HepG2 (cell line): ENCODE measurements around the gene CNP. TPM values are rescaled to one million over a fixed set of nuclear protein-coding genes. Genes with fewer than 3 reads are reported as not detected.

ENCODE experiments used
- AGO1 ChIP-seq: fragments of 200-400 bp; formaldehyde crosslinking; IDR thresholded peaks from 2 replicates; pipeline ENCODE4 v1.6.1; 2017; ENCODE audit warnings: mild to moderate bottlenecking, low read depth, low read length, moderate library complexity; ENCODE audit not compliant: poor library complexity, severe bottlenecking
- ARHGAP35 ChIP-seq: sonication (generic); formaldehyde crosslinking; IDR thresholded peaks from 2 replicates; pipeline ENCODE4 v1.9.0; 2022; ENCODE audit warnings: mild to moderate bottlenecking, inconsistent platforms, moderate library complexity, missing genetic modification reagents, borderline replicate concordance
- DDIT3 ChIP-seq: sonication (generic); formaldehyde crosslinking; IDR thresholded peaks from 2 replicates; pipeline ENCODE4 v1.4.0; 2020; ENCODE audit warnings: mild to moderate bottlenecking, missing genetic modification reagents
- HIVEP1 ChIP-seq: sonication (generic); formaldehyde crosslinking; IDR thresholded peaks from 2 replicates; pipeline ENCODE4 v1.4.0; 2020; ENCODE audit warnings: mild to moderate bottlenecking, missing genetic modification reagents
- SOX13 ChIP-seq, 3 experiments: fragments of 450-650 bp in 1 of 3; sonication (generic) in 1 of 3; formaldehyde crosslinking in 1 of 3; IDR thresholded peaks in 2 of 3; conservative IDR thresholded peaks in 1 of 3; 2 replicates each; pipeline versions ENCODE4 v1.5.0 to v1.6.1; 2016 to 2020; ENCODE audit warnings: antibody characterized with exemption in 1 of 3, mild to moderate bottlenecking in 1 of 3, missing compliant biosample characterization in 1 of 3, missing genetic modification reagents in 1 of 3, moderate library complexity in 1 of 3
- SPEN ChIP-seq: sonication (generic); formaldehyde crosslinking; IDR thresholded peaks from 2 replicates; pipeline ENCODE4 v1.5.1; 2020; ENCODE audit warnings: low read depth, mild to moderate bottlenecking, missing genetic modification reagents
- SRSF1 ChIP-seq: fragments of 200-400 bp; formaldehyde crosslinking; optimal IDR thresholded peaks from 2 replicates; pipeline ENCODE3; 2017; ENCODE audit warnings: mild to moderate bottlenecking, low read depth, low read length, moderate library complexity
- TOE1 ChIP-seq: sonication (generic); formaldehyde crosslinking; IDR thresholded peaks from 2 replicates; pipeline ENCODE4 v1.4.0; 2020; ENCODE audit warnings: mild to moderate bottlenecking, missing genetic modification reagents
- ZBTB26 ChIP-seq: IDR thresholded peaks from 2 replicates; pipeline ENCODE4 v1.6.1; 2016; ENCODE audit warnings: missing compliant biosample characterization, missing genetic modification reagents, borderline replicate concordance
- ZNF331 ChIP-seq: sonication (generic); formaldehyde crosslinking; IDR thresholded peaks from 2 replicates; pipeline ENCODE4 v1.4.0; 2020; ENCODE audit warnings: missing genetic modification reagents
- ZNF34 ChIP-seq: sonication (generic); formaldehyde crosslinking; IDR thresholded peaks from 2 replicates; pipeline ENCODE4 v1.4.0; 2020; ENCODE audit warnings: mild to moderate bottlenecking, missing genetic modification reagents, borderline replicate concordance
- ZNF501 ChIP-seq: sonication (generic); formaldehyde crosslinking; IDR thresholded peaks from 2 replicates; pipeline ENCODE4 v1.5.1; 2020; ENCODE audit warnings: mild to moderate bottlenecking, moderate library complexity, missing genetic modification reagents
- ZNF572 ChIP-seq: sonication (generic); formaldehyde crosslinking; IDR thresholded peaks from 2 replicates; pipeline ENCODE4 v1.5.1; 2020; ENCODE audit warnings: mild to moderate bottlenecking, missing genetic modification reagents
- ZNF841 ChIP-seq: sonication (generic); formaldehyde crosslinking; IDR thresholded peaks from 2 replicates; pipeline ENCODE4 v1.8.1; 2023; ENCODE audit warnings: missing genetic modification reagents, borderline replicate concordance
- polyA plus RNA-seq, 8 experiments: library from polyadenylated mRNA; depleted of rRNA in 3 of 8; stranded (reverse) in 7 of 8; unstranded in 1 of 8; fragments of >200 nt; fragmentation: Illumina TruSeq in 4 of 8; extraction: Trizol in 4 of 8; gene quantifications; 2 replicates each; pipeline versions ENCODE4 v1.2.1 to v1.2.3, GENCODE V29; 2011 to 2016; ENCODE audit warnings: low read depth in 4 of 8, missing spikeins in 1 of 8, mixed read lengths in 1 of 8; ENCODE audit not compliant: insufficient read depth in 1 of 8
- total RNA-seq, 5 experiments: library from RNA; depleted of rRNA; stranded (reverse); fragments of >200 nt; fragmentation: Illumina TruSeq; extraction: Trizol; gene quantifications; 2 replicates each; pipeline ENCODE4 v1.2.3, GENCODE V29; 2016; ENCODE audit warnings: low read depth in 1 of 5
- TF ChIP-seq, protein P1 (sequence below): sonication (generic); formaldehyde crosslinking; IDR thresholded peaks from 2 replicates; pipeline ENCODE4 v1.5.0; 2020; ENCODE audit warnings: missing genetic modification reagents, mild to moderate bottlenecking, borderline replicate concordance
- TF ChIP-seq, protein P2 (sequence below): sonication (generic); formaldehyde crosslinking; IDR thresholded peaks from 2 replicates; pipeline ENCODE4 v1.8.0; 2022; ENCODE audit warnings: missing genetic modification reagents, low read depth, mild to moderate bottlenecking, borderline replicate concordance
- TF ChIP-seq, protein P3 (sequence below): sonication (generic); formaldehyde crosslinking; IDR thresholded peaks from 2 replicates; pipeline ENCODE4 v1.4.0; 2020; ENCODE audit warnings: low read depth, mild to moderate bottlenecking, missing genetic modification reagents
- TF ChIP-seq, protein P4 (sequence below): sonication (generic); formaldehyde crosslinking; IDR thresholded peaks from 2 replicates; pipeline ENCODE4 v1.4.0; 2020; ENCODE audit warnings: missing genetic modification reagents
- TF ChIP-seq, protein P5 (sequence below): sonication (generic); formaldehyde crosslinking; IDR thresholded peaks from 2 replicates; pipeline ENCODE4 v1.4.0; 2020; ENCODE audit warnings: missing genetic modification reagents, borderline replicate concordance

CNP gene
- total and polyA plus RNA-seq, 2 of the 13 experiments (the other 11 are each of a cell fraction or from before 2014, with no cell fraction given) = 97.2 to 161 TPM

DNA sequence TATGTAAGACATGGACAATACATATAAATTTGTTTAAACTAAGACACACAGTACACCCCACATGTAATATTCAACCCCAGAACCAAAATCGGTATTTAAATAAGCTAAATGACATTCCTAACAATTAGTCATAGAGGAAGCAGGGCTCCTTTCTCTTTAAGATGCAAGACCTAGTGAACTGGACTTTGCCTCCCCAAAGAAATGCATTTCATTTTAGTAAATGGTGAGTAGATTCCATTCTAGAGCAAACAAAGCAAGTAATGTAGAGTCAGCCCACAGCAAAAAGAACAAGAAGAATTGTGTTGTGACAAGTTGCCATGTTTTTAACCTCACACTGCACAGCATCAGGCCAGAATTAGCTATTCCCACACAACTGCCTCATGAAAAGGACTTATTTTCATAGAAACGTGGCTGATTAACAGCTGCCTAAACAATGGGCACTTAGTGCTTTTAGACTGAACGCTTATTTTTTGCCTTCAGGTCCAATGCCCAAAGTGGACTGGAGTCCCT lies 36.3 kb downstream of the CNP start (continued):
- TF ChIP-seq, protein P1, sequence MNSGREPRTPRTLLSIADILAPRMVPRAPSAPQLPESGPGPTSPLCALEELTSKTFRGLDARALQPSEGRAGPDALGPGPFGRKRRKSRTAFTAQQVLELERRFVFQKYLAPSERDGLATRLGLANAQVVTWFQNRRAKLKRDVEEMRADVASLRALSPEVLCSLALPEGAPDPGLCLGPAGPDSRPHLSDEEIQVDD (CRISPR knock-in tag) = no peak
- TF ChIP-seq SRSF1 (no peak), ZNF841 (no peak), SOX13 (IDR thresholded peaks at IDR 0.05) (no peak), SOX13 (CRISPR knock-in tag; conservative IDR thresholded peaks at IDR 0.05 in 1 of 2, IDR thresholded peaks at IDR 0.05 in 1 of 2) (peak in 1 of 2 experiments; percentile 74; a peak in 2 of 4 replicates), ZNF331 (CRISPR knock-in tag) (no peak; the same call in 1 of the 2 replicates), TOE1 (CRISPR knock-in tag) (no peak), ARHGAP35 (no peak), ZNF34 (no peak), AGO1 (no peak), DDIT3 (CRISPR knock-in tag) (no peak), ZBTB26 (CRISPR knock-in tag) (no peak), ZNF501 (CRISPR knock-in tag) (no peak), ZNF572 (CRISPR knock-in tag) (no peak), SPEN (CRISPR knock-in tag) (no peak), HIVEP1 (CRISPR knock-in tag) (no peak)
- TF ChIP-seq, protein P2, sequence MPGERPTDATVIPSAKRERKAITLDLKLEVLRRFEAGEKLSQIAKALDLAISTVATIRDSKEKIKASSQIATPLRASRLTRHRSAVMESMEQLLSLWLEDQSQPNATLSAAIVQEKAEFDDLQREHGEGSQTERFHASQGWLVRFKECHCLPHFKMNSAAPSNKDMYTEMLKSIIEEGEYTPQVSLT = no peak
- TF ChIP-seq, protein P3, sequence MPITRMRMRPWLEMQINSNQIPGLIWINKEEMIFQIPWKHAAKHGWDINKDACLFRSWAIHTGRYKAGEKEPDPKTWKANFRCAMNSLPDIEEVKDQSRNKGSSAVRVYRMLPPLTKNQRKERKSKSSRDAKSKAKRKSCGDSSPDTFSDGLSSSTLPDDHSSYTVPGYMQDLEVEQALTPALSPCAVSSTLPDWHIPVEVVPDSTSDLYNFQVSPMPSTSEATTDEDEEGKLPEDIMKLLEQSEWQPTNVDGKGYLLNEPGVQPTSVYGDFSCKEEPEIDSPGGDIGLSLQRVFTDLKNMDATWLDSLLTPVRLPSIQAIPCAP = no peak
- TF ChIP-seq, protein P4, sequence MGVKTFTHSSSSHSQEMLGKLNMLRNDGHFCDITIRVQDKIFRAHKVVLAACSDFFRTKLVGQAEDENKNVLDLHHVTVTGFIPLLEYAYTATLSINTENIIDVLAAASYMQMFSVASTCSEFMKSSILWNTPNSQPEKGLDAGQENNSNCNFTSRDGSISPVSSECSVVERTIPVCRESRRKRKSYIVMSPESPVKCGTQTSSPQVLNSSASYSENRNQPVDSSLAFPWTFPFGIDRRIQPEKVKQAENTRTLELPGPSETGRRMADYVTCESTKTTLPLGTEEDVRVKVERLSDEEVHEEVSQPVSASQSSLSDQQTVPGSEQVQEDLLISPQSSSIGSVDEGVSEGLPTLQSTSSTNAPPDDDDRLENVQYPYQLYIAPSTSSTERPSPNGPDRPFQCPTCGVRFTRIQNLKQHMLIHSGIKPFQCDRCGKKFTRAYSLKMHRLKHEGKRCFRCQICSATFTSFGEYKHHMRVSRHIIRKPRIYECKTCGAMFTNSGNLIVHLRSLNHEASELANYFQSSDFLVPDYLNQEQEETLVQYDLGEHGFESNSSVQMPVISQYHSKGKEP (CRISPR knock-in tag) = no peak
- TF ChIP-seq, protein P5, sequence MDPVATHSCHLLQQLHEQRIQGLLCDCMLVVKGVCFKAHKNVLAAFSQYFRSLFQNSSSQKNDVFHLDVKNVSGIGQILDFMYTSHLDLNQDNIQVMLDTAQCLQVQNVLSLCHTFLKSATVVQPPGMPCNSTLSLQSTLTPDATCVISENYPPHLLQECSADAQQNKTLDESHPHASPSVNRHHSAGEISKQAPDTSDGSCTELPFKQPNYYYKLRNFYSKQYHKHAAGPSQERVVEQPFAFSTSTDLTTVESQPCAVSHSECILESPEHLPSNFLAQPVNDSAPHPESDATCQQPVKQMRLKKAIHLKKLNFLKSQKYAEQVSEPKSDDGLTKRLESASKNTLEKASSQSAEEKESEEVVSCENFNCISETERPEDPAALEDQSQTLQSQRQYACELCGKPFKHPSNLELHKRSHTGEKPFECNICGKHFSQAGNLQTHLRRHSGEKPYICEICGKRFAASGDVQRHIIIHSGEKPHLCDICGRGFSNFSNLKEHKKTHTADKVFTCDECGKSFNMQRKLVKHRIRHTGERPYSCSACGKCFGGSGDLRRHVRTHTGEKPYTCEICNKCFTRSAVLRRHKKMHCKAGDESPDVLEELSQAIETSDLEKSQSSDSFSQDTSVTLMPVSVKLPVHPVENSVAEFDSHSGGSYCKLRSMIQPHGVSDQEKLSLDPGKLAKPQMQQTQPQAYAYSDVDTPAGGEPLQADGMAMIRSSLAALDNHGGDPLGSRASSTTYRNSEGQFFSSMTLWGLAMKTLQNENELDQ (CRISPR knock-in tag) = no peak
- TF ChIP-seq, all 625 proteins: peak for 54
